Measurements from ENCODE around the gene SNCB.

SNCB gene

DNA sequence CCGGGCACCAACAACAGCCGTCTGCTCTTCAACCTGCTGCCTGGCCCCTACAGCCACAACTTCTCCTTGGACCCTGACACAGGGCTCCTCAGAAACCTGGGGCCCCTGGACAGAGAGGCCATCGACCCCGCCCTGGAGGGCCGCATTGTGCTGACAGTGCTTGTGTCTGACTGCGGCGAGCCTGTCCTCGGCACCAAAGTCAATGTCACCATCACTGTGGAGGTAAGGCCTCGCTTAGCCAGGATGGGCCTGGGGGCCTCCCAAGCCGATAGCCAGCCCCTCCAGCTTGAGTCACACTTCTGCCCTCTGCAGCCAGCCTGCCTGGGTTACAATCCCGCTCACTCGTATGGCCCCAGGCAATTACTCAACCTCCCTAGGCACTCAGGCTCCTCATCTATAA is 49.0 kb downstream of the SNCB start:
- no peak for DNase-seq (ENCODE audit: low read depth)
- TF ChIP-seq CTCF (conservative IDR thresholded peaks at IDR 0.05; ENCODE audit: low read depth, low read length): no peak

DNA sequence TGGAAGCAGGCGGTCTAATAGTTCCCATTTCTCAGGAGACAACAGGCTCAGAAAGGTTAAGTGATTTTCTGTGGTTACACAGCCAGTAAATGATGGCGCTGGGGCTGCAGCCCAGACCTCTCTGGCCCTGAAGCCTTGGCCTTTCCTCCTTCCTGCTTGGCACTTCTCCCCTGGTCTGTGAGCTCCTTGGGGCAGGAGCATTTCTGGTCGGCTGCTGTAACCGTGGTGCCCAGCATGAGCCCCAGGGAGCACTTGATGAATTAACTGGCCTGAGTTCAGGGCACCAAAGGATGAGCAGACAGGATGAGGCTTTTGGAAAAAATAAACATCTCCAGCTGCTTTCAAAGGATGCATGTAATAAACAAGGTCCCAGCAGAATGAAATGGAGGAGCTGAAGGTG is 51.0 kb downstream of the SNCB start:
- no peak overlapping the region for H3K4me3 ChIP-seq (ENCODE audit: low read depth, low read length)
- DNase-seq (ENCODE audit: low read depth): no peak
- no peak for TF ChIP-seq CTCF (conservative IDR thresholded peaks at IDR 0.05; ENCODE audit: low read depth, low read length)

More for the DNA sequence above, 49.0 kb downstream of the SNCB start:
- H3K4me3 ChIP-seq (ENCODE audit: low read depth, low read length): no peak overlapping the region

DNA sequence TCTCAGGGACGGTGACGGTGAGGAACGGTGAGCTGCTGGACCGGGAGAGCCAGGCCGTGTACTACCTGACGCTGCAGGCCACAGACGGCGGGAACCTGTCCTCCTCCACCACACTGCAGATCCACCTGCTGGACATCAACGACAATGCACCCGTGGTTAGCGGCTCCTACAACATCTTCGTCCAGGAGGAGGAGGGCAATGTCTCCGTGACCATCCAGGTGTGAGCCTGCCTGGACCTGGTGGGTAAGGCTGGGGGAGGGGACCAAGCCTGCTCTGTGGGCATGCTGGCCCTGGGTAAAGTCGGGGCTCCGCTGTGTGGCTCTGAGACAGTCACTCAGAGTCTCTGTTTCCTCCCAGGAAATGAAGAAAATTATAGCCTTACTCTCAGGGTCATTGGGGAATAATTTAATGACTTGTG is 51.9 kb downstream of the SNCB start:
- peak; percentile 71 for TF ChIP-seq CTCF (conservative IDR thresholded peaks at IDR 0.05; ENCODE audit: low read depth, low read length)
- no peak overlapping the region for H3K4me3 ChIP-seq (ENCODE audit: low read depth, low read length)
- peak; percentile 65 for DNase-seq (ENCODE audit: low read depth)

- no peak for DNase-seq (ENCODE audit: low read depth)
- no peak for TF ChIP-seq CTCF (conservative IDR thresholded peaks at IDR 0.05; ENCODE audit: low read depth, low read length)
- no peak overlapping the region for H3K4me3 ChIP-seq (ENCODE audit: low read depth, low read length)
These were observed 52.8 kb downstream of the SNCB start for GRCh38 chr5:176577312-176578176.

DNA sequence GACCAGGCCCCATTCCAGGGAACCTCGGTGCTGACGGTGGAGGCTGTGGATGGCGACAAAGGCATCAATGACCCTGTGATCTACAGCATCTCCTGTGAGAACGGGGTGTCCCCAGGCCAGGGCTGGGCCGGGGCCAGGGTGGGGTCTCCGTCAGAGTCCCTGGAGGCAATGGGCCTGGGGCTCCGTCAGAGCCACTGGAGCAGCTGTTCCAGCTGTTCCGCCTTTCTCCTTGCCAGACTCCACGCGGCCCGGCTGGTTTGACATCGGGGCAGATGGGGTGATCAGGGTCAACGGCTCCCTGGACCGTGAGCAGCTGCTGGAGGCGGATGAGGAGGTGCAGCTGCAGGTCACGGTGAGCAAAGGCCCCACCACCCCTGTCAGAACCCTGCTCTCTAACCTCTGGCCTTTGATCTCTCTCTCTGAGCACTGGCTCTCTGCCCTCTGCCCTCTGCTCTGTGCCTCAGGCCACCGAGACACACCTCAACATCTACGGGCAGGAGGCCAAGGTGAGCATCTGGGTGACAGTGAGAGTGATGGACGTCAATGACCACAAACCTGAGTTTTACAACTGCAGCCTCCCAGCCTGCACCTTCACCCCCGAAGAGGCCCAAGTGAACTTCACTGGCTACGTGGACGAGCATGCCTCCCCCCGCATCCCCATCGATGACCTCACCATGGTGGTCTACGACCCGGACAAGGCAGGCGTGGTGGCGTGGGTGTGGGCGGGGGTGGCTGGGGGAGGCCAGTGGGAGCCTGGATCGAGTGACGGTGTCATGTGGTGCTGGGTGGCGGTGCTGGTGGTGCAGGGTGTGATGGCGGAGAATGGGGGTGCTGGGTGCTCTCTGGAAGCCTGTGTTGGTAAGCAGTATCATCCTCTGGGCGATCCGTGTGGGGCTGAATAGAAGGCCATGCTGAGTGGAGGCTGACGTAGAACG is 54.6 kb downstream of the SNCB start:
- no peak overlapping the region for H3K4me3 ChIP-seq (ENCODE audit: low read depth, low read length)
- TF ChIP-seq CTCF (conservative IDR thresholded peaks at IDR 0.05; ENCODE audit: low read depth, low read length): no peak
- no peak for DNase-seq (ENCODE audit: low read depth)

GRCh38 chr5:176575066-176575465 is 55.3 kb downstream of the SNCB start:
- no peak overlapping the region for H3K4me3 ChIP-seq (ENCODE audit: low read depth, low read length)
- TF ChIP-seq CTCF (conservative IDR thresholded peaks at IDR 0.05; ENCODE audit: low read depth, low read length): no peak
- DNase-seq (ENCODE audit: low read depth): no peak

Data from choroid plexus epithelial cell (primary cell).